RWPE2 (cell line): Measurements from ENCODE around the gene PPP1R16B.

Experiments
- ATAC-seq: fragments of 200-7000 bp; cut with Tn5 transposase; 3 replicates; pipeline ENCODE4 v1.9.1; 2021; ENCODE audit warnings: low read depth
- DNase-seq: peaks from one replicate; pipeline ENCODE4 v3.0.0-alpha.2; 2020; ENCODE audit warnings: low spot score
- H3K27ac ChIP-seq: fragments of 450-650 bp; 2 replicates; pipeline ENCODE4 v1.5.1; 2017; ENCODE audit warnings: mild to moderate bottlenecking; ENCODE audit not compliant: poor library complexity, severe bottlenecking
- H3K27me3 ChIP-seq: fragments of 250-450 bp; sonication (Bioruptor Pico); 2 replicates; pipeline ENCODE4 v1.5.1; 2021; ENCODE audit warnings: mild to moderate bottlenecking, moderate library complexity; ENCODE audit not compliant: insufficient read depth, poor library complexity, severe bottlenecking
- H3K36me3 ChIP-seq: fragments of 250-450 bp; sonication (Bioruptor Pico); 2 replicates; pipeline ENCODE4 v1.5.1; 2020; ENCODE audit warnings: low read depth, mild to moderate bottlenecking, moderate library complexity
- H3K4me1 ChIP-seq: fragments of 250-450 bp; sonication (Bioruptor Pico); 2 replicates; pipeline ENCODE4 v1.5.1; 2021; ENCODE audit warnings: mild to moderate bottlenecking, moderate library complexity; ENCODE audit not compliant: insufficient read depth, poor library complexity, severe bottlenecking
- H3K4me3 ChIP-seq: fragments of 250-450 bp; sonication (Bioruptor Pico); 2 replicates; pipeline ENCODE4 v1.5.1; 2021; ENCODE audit warnings: mild to moderate bottlenecking, moderate library complexity; ENCODE audit not compliant: severe bottlenecking
- H3K9me3 ChIP-seq: fragments of 250-450 bp; sonication (Bioruptor Pico); 2 replicates; pipeline ENCODE4 v1.5.1; 2021; ENCODE audit warnings: mild to moderate bottlenecking, moderate library complexity; ENCODE audit not compliant: severe bottlenecking
- TF ChIP-seq, protein P1 (sequence below): fragments of 450-650 bp; IDR thresholded peaks from one replicate; pipeline ENCODE4 v1.5.1; 2017; ENCODE audit warnings: mild to moderate bottlenecking, moderate library complexity; ENCODE audit not compliant: poor library complexity, severe bottlenecking

Gene PPP1R16B

DNA sequence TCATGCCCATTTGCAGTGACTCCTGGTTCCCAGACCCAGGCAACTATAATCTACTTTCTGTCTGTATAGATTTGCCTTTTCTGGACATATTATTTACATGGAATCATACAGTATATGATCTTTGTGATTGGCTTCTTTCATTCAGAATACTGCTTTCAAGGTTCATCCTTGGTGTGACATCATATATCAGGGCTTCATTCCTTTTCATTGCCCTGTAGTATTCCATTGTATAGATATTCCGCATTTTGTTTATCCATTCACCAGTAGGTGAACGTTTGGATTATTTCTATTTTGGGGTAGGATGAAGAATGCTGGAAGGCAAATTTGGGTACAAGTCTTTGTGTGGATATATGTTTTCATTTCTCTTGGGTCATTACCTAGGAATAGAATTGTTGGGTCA, 36.1 kb downstream of the PPP1R16B start:
- H3K4me1 ChIP-seq, result no peaks in the 10 kb centered on the region
- TF ChIP-seq, protein P1, sequence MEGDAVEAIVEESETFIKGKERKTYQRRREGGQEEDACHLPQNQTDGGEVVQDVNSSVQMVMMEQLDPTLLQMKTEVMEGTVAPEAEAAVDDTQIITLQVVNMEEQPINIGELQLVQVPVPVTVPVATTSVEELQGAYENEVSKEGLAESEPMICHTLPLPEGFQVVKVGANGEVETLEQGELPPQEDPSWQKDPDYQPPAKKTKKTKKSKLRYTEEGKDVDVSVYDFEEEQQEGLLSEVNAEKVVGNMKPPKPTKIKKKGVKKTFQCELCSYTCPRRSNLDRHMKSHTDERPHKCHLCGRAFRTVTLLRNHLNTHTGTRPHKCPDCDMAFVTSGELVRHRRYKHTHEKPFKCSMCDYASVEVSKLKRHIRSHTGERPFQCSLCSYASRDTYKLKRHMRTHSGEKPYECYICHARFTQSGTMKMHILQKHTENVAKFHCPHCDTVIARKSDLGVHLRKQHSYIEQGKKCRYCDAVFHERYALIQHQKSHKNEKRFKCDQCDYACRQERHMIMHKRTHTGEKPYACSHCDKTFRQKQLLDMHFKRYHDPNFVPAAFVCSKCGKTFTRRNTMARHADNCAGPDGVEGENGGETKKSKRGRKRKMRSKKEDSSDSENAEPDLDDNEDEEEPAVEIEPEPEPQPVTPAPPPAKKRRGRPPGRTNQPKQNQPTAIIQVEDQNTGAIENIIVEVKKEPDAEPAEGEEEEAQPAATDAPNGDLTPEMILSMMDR, result no peak
- H3K27ac ChIP-seq, result no peak overlapping the region
- H3K27me3 ChIP-seq, result no peaks in the 10 kb centered on the region
- ATAC-seq (no peak), DNase-seq (no peak)
- H3K4me3 ChIP-seq, result no peak overlapping the region
- H3K36me3 ChIP-seq, result no peaks in the 10 kb centered on the region
- no peaks in the 10 kb centered on the region for H3K9me3 ChIP-seq

DNA sequence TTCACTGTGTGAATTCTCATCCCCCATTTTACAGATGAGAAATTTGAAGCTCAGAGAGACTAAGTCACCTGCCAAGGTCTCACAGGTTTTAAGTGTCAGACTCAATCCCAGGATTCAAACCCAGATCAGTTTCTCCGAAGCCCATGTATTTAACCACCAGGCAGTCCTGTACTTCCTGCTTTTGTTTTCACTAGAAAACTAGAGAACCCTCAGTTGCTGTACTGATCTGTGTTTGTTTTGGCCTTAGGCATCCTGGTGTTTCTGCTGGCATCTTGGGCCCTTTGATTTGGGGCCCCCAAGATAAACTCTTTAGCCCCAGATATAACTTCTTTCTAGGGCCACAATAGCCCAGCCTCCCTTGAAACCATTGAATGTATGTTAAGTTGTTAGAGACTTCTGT, 36.5 kb downstream of the PPP1R16B start:
- TF ChIP-seq, protein P1, result no peak
- Histone ChIP-seq H3K36me3 (no peaks in the 10 kb centered on the region), H3K4me3 (no peak overlapping the region), H3K4me1 (no peaks in the 10 kb centered on the region), H3K27me3 (no peaks in the 10 kb centered on the region), H3K27ac (no peak overlapping the region), H3K9me3 (no peaks in the 10 kb centered on the region)
- DNase-seq (no peak), ATAC-seq (no peak)

DNA sequence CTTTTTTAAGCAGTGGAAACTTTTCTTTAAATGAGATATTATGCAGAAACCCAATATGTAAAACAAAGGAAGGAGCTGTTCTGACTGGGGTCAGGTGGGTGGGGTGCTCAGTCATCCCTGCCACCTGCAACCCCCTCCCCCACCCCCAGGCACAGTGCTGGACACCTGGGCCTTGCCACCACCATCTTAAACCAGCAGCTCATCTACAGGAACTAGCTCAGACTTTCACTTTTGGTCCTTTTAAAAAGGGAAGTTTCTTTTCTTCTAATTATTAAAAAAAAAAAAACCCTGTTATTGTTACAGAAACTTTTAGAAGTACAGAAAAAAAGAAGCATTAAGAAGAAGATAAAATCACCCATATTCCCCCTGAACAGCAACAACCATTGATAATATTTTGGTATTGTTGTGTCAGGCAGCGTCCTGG, 37.1 kb downstream of the PPP1R16B start:
- no peaks in the 10 kb centered on the region for H3K9me3 ChIP-seq
- no peak overlapping the region for H3K27ac ChIP-seq
- ATAC-seq, result no peak
- DNase-seq, result no peak
- H3K4me3 ChIP-seq, result no peak overlapping the region
- no peaks in the 10 kb centered on the region for H3K4me1 ChIP-seq
- no peaks in the 10 kb centered on the region for H3K36me3 ChIP-seq
- TF ChIP-seq, protein P1, result no peak
- no peaks in the 10 kb centered on the region for H3K27me3 ChIP-seq

DNA sequence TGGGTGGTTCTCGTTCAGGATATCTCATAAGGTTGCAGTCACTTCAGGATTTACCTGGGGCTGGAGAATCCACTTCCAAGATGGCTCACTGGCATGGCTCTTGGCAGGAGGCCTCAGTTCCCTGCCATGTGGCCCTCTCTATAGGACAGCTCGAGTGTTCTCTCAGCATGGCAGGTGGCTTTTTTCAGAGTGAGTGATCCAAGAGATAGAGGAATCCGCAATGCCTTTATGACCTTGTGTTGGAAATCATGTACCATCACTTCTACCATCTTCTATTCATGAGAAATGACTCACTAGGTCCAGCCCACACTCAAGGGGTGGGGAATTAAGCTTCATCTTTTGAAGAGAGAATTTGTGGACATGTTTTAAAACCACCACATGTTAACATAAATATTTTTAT, 37.8 kb downstream of the PPP1R16B start:
- Histone ChIP-seq H3K4me1 (no peaks in the 10 kb centered on the region), H3K27me3 (no peaks in the 10 kb centered on the region), H3K27ac (no peak overlapping the region), H3K36me3 (no peaks in the 10 kb centered on the region), H3K9me3 (no peaks in the 10 kb centered on the region), H3K4me3 (no peak overlapping the region)
- DNase-seq (no peak), ATAC-seq (no peak)
- TF ChIP-seq, protein P1, result no peak

DNA sequence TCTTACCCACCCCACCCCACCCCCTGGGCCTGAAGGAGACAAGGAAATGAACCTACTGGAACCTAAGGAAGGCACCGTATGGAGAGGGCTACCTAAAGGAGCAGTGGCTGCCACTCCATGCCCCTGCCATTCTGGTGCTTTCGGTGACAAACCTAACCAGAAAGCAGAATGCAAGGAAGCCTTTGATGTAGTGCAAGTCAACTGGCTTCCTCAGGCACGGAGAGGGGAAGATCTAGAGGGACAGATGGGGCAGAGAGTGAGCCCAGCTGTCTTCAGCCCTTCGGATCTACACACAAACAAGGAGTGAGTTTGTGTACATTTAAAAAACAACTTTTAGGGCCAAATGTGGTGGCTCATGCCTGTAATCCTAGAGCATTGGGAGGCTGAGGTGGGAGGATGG, 39.5 kb downstream of the PPP1R16B start:
- DNase-seq, result no peak
- ATAC-seq, result no peak
- no peaks in the 10 kb centered on the region for H3K4me1 ChIP-seq
- H3K27ac ChIP-seq, result no peak overlapping the region
- H3K9me3 ChIP-seq, result no peaks in the 10 kb centered on the region
- no peak overlapping the region for H3K4me3 ChIP-seq
- TF ChIP-seq, protein P1, result no peak
- no peaks in the 10 kb centered on the region for H3K36me3 ChIP-seq
- H3K27me3 ChIP-seq, result no peaks in the 10 kb centered on the region
